ENCODE results near the gene NLK. TPM values are rescaled to one million over a fixed set of nuclear protein-coding genes. Genes with fewer than 3 reads are reported as not detected.

Gene NLK
- 16.0 TPM for total RNA-seq
- polyA plus RNA-seq, result 1 to 10 TPM; 1.7 to 2.3 (median 1.9) TPM

DNA sequence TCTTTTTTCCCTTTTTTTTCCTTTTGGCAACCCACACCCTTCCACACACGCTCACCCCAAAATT is at the start of gene NLK:
Gene NLK, plus strand, starts transcription at position 21 of the 64 bp plus-strand sequence. CDS start 197 bp downstream, outside the sequence.
- H3K27me3 ChIP-seq (ENCODE audit: control insufficient read depth, insufficient read depth, low read length), result no peaks in the 10 kb centered on the region
- Mint-ChIP-seq H3K9me3 (peaks cover 0 to 4% (median 0%) of the 10 kb centered on the region in 7 donors), H3K4me1 (peaks cover 15 to 72% (median 56%) of the 10 kb centered on the region in 4 donors), H3K36me3 (no peaks in the 10 kb centered on the region), H3K27me3 (peaks cover 6% of the 10 kb centered on the region), H3K4me3 (peak within 1 kb of the TSS; percentile 87 to 92 (median 92)), H3K27ac (peak within 1 kb of the TSS; percentile 83 to 95 (median 83))
- peak within 1 kb of the TSS; percentile 77 for H3K4me3 ChIP-seq (ENCODE audit: low read depth, low read length)
- peak within 1 kb of the TSS; percentile 84 for H3K27ac ChIP-seq (ENCODE audit: insufficient read depth, low read length, poor library complexity, severe bottlenecking)
- DNase-seq (no peak), ATAC-seq (ENCODE audit: low read depth in 2 of 2) (no peak)
- no peaks in the 10 kb centered on the region for H3K36me3 ChIP-seq (ENCODE audit: control insufficient read depth, insufficient read depth, low read length)
- H3K4me1 ChIP-seq (ENCODE audit: control insufficient read depth, insufficient read depth, low read length, poor library complexity, severe bottlenecking), result peaks cover 49% of the 10 kb centered on the region
- no peaks in the 10 kb centered on the region for H3K9me3 ChIP-seq (ENCODE audit: control insufficient read depth in 2 of 2, low read length in 2 of 2)

GRCh38 chr17:27993161-27993695 is 49.2 kb upstream of the NLK start:
- Histone ChIP-seq H3K27me3 (ENCODE audit: control insufficient read depth, insufficient read depth, low read length) (peaks cover 26% of the 10 kb centered on the region), H3K4me1 (ENCODE audit: control insufficient read depth, insufficient read depth, low read length, poor library complexity, severe bottlenecking) (no peaks in the 10 kb centered on the region), H3K27ac (ENCODE audit: insufficient read depth, low read length, poor library complexity, severe bottlenecking) (no peak overlapping the region), H3K36me3 (ENCODE audit: control insufficient read depth, insufficient read depth, low read length) (no peaks in the 10 kb centered on the region), H3K9me3 (ENCODE audit: control insufficient read depth in 2 of 2, low read length in 2 of 2) (no peaks in the 10 kb centered on the region), H3K4me3 (ENCODE audit: low read depth, low read length) (no peak overlapping the region)
- H3K9me3 Mint-ChIP-seq, result peaks cover 0 to 2% (median 0%) of the 10 kb centered on the region in 7 donors
- H3K27me3 Mint-ChIP-seq, result peaks cover 9% of the 10 kb centered on the region
- H3K4me3 Mint-ChIP-seq, result no peak overlapping the region
- no peaks in the 10 kb centered on the region for H3K36me3 Mint-ChIP-seq
- H3K4me1 Mint-ChIP-seq, result no peaks in the 10 kb centered on the region
- ATAC-seq (ENCODE audit: low read depth in 2 of 2) (no peak), DNase-seq (no peak)
- H3K27ac Mint-ChIP-seq, result no peak overlapping the region

GRCh38 chr17:27993723-27994310 is 48.7 kb upstream of the NLK start:
- H3K27me3 Mint-ChIP-seq, result peaks cover 9% of the 10 kb centered on the region
- peaks cover 0 to 2% (median 0%) of the 10 kb centered on the region in 7 donors for H3K9me3 Mint-ChIP-seq
- H3K4me1 Mint-ChIP-seq, result no peaks in the 10 kb centered on the region
- H3K36me3 Mint-ChIP-seq, result no peaks in the 10 kb centered on the region
- H3K4me1 ChIP-seq (ENCODE audit: control insufficient read depth, insufficient read depth, low read length, poor library complexity, severe bottlenecking), result no peaks in the 10 kb centered on the region
- H3K27ac ChIP-seq (ENCODE audit: insufficient read depth, low read length, poor library complexity, severe bottlenecking), result no peak overlapping the region
- DNase-seq, result no peak
- H3K27ac Mint-ChIP-seq, result no peak overlapping the region
- peaks cover 28% of the 10 kb centered on the region for H3K27me3 ChIP-seq (ENCODE audit: control insufficient read depth, insufficient read depth, low read length)
- no peaks in the 10 kb centered on the region for H3K36me3 ChIP-seq (ENCODE audit: control insufficient read depth, insufficient read depth, low read length)
- H3K4me3 ChIP-seq (ENCODE audit: low read depth, low read length), result no peak overlapping the region
- H3K9me3 ChIP-seq (ENCODE audit: control insufficient read depth in 2 of 2, low read length in 2 of 2), result no peaks in the 10 kb centered on the region
- H3K4me3 Mint-ChIP-seq, result no peak overlapping the region
- ATAC-seq (ENCODE audit: low read depth in 2 of 2), result no peak

GRCh38 chr17:27994586-27994985 is 47.9 kb upstream of the NLK start:
- DNase-seq (no peak), ATAC-seq (ENCODE audit: low read depth in 2 of 2) (no peak)
- H3K27me3 Mint-ChIP-seq, result peaks cover 7% of the 10 kb centered on the region
- H3K4me1 ChIP-seq (ENCODE audit: control insufficient read depth, insufficient read depth, low read length, poor library complexity, severe bottlenecking), result no peaks in the 10 kb centered on the region
- H3K4me1 Mint-ChIP-seq, result no peaks in the 10 kb centered on the region
- peaks cover 0 to 2% (median 0%) of the 10 kb centered on the region in 7 donors for H3K9me3 Mint-ChIP-seq
- H3K4me3 Mint-ChIP-seq, result no peak overlapping the region
- no peak overlapping the region for H3K4me3 ChIP-seq (ENCODE audit: low read depth, low read length)
- no peaks in the 10 kb centered on the region for H3K36me3 ChIP-seq (ENCODE audit: control insufficient read depth, insufficient read depth, low read length)
- no peaks in the 10 kb centered on the region for H3K9me3 ChIP-seq (ENCODE audit: control insufficient read depth in 2 of 2, low read length in 2 of 2)
- peaks cover 30% of the 10 kb centered on the region for H3K27me3 ChIP-seq (ENCODE audit: control insufficient read depth, insufficient read depth, low read length)
- H3K27ac ChIP-seq (ENCODE audit: insufficient read depth, low read length, poor library complexity, severe bottlenecking), result no peak overlapping the region
- H3K27ac Mint-ChIP-seq, result no peak overlapping the region
- no peaks in the 10 kb centered on the region for H3K36me3 Mint-ChIP-seq

- H3K9me3 Mint-ChIP-seq, result peaks cover 0 to 2% (median 0%) of the 10 kb centered on the region in 7 donors
- DNase-seq (no peak), ATAC-seq (ENCODE audit: low read depth in 2 of 2) (no peak)
- Histone ChIP-seq H3K27me3 (ENCODE audit: control insufficient read depth, insufficient read depth, low read length) (peaks cover 30% of the 10 kb centered on the region), H3K27ac (ENCODE audit: insufficient read depth, low read length, poor library complexity, severe bottlenecking) (no peak overlapping the region), H3K4me3 (ENCODE audit: low read depth, low read length) (no peak overlapping the region), H3K9me3 (ENCODE audit: control insufficient read depth in 2 of 2, low read length in 2 of 2) (no peaks in the 10 kb centered on the region), H3K36me3 (ENCODE audit: control insufficient read depth, insufficient read depth, low read length) (no peaks in the 10 kb centered on the region), H3K4me1 (ENCODE audit: control insufficient read depth, insufficient read depth, low read length, poor library complexity, severe bottlenecking) (no peaks in the 10 kb centered on the region)
- no peaks in the 10 kb centered on the region for H3K4me1 Mint-ChIP-seq
- peaks cover 10% of the 10 kb centered on the region for H3K27me3 Mint-ChIP-seq
- no peak overlapping the region for H3K4me3 Mint-ChIP-seq
- no peaks in the 10 kb centered on the region for H3K36me3 Mint-ChIP-seq
- H3K27ac Mint-ChIP-seq, result no peak overlapping the region
Measured at GRCh38 chr17:27995554-27995953, 46.9 kb upstream of the NLK start.

DNA sequence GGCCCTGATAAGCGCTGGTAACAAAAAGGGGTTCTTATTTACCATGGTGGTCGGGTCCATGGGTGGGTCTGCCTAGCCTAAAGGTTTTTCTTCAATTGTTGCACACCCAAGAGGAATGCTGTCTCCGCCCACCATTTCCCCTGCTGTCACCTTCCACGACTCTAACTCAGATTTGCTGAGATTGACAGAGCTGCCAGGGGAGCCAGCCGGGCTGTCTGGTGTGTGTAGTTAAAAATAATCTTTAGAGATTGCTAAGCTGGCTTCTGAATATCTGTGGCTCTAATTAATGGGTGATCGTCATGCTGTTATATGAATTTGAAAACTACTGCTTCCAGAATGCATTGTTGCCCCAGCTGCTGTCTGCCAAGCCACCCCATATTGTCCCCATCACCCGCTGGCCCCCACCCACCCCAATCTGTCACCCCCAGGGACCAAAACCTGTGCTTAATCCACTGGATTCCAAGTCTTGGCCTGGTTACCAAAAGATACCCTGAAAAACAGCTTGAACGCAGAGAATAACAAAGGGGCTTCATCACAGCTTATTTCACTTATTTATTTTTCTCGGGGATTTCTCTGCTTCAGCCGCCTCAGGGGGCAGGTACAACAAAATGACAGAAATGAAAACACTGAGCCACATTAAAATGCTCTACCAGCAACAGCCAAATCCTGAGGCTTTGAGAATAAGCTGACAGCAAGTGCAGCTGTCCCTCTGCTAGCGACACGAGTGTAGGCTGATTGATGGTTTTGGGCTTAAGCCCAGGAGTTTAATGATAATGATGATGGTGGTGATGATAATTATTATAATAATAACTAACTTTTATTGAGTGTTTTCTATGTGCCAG is 46.1 kb upstream of the NLK start:
- H3K36me3 Mint-ChIP-seq, result no peaks in the 10 kb centered on the region

GRCh38 chr17:27997044-27997401 is 45.5 kb upstream of the NLK start:
- no peaks in the 10 kb centered on the region for H3K4me1 ChIP-seq (ENCODE audit: control insufficient read depth, insufficient read depth, low read length, poor library complexity, severe bottlenecking)
- no peaks in the 10 kb centered on the region for H3K9me3 ChIP-seq (ENCODE audit: control insufficient read depth in 2 of 2, low read length in 2 of 2)
- no peak overlapping the region for H3K4me3 ChIP-seq (ENCODE audit: low read depth, low read length)
- no peaks in the 10 kb centered on the region for H3K9me3 Mint-ChIP-seq
- ATAC-seq (ENCODE audit: low read depth in 2 of 2) (no peak), DNase-seq (no peak)
- no peak overlapping the region for H3K4me3 Mint-ChIP-seq
- H3K27ac Mint-ChIP-seq, result no peak overlapping the region
- no peak overlapping the region for H3K27ac ChIP-seq (ENCODE audit: insufficient read depth, low read length, poor library complexity, severe bottlenecking)
- H3K27me3 Mint-ChIP-seq, result peaks cover 13% of the 10 kb centered on the region
- no peaks in the 10 kb centered on the region for H3K36me3 ChIP-seq (ENCODE audit: control insufficient read depth, insufficient read depth, low read length)
- H3K27me3 ChIP-seq (ENCODE audit: control insufficient read depth, insufficient read depth, low read length), result peaks cover 32% of the 10 kb centered on the region
- no peaks in the 10 kb centered on the region for H3K4me1 Mint-ChIP-seq
- H3K36me3 Mint-ChIP-seq, result no peaks in the 10 kb centered on the region

More for the DNA sequence above, 46.1 kb upstream of the NLK start:
- H3K36me3 ChIP-seq (ENCODE audit: control insufficient read depth, insufficient read depth, low read length), result no peaks in the 10 kb centered on the region
- no peak overlapping the region for H3K4me3 ChIP-seq (ENCODE audit: low read depth, low read length)
- Mint-ChIP-seq H3K4me1 (no peaks in the 10 kb centered on the region), H3K9me3 (no peaks in the 10 kb centered on the region), H3K27ac (no peak overlapping the region), H3K27me3 (peaks cover 13% of the 10 kb centered on the region), H3K4me3 (no peak overlapping the region)
- no peak overlapping the region for H3K27ac ChIP-seq (ENCODE audit: insufficient read depth, low read length, poor library complexity, severe bottlenecking)
- no peaks in the 10 kb centered on the region for H3K4me1 ChIP-seq (ENCODE audit: control insufficient read depth, insufficient read depth, low read length, poor library complexity, severe bottlenecking)
- no peak for ATAC-seq (ENCODE audit: low read depth in 2 of 2)
- H3K9me3 ChIP-seq (ENCODE audit: control insufficient read depth in 2 of 2, low read length in 2 of 2), result no peaks in the 10 kb centered on the region
- no peak for DNase-seq
- peaks cover 31% of the 10 kb centered on the region for H3K27me3 ChIP-seq (ENCODE audit: control insufficient read depth, insufficient read depth, low read length)

- H3K27ac ChIP-seq (ENCODE audit: insufficient read depth, low read length, poor library complexity, severe bottlenecking), result no peak overlapping the region
- H3K36me3 Mint-ChIP-seq, result no peaks in the 10 kb centered on the region
- no peak overlapping the region for H3K27ac Mint-ChIP-seq
Measured at GRCh38 chr17:27997522-27997921, 45.0 kb upstream of the NLK start.

More at GRCh38 chr17:27997522-27997921, 45.0 kb upstream of the NLK start:
- DNase-seq (no peak), ATAC-seq (ENCODE audit: low read depth in 2 of 2) (no peak)
- Histone ChIP-seq H3K9me3 (ENCODE audit: control insufficient read depth in 2 of 2, low read length in 2 of 2) (no peaks in the 10 kb centered on the region), H3K4me3 (ENCODE audit: low read depth, low read length) (no peak overlapping the region), H3K4me1 (ENCODE audit: control insufficient read depth, insufficient read depth, low read length, poor library complexity, severe bottlenecking) (no peaks in the 10 kb centered on the region), H3K36me3 (ENCODE audit: control insufficient read depth, insufficient read depth, low read length) (no peaks in the 10 kb centered on the region), H3K27me3 (ENCODE audit: control insufficient read depth, insufficient read depth, low read length) (peaks cover 29% of the 10 kb centered on the region)
- no peak overlapping the region for H3K4me3 Mint-ChIP-seq
- H3K27me3 Mint-ChIP-seq, result peaks cover 13% of the 10 kb centered on the region
- H3K9me3 Mint-ChIP-seq, result no peaks in the 10 kb centered on the region
- no peaks in the 10 kb centered on the region for H3K4me1 Mint-ChIP-seq
